ENCODE results near the gene HS2ST1.
"Not testable (repeated sequence)": the region's sequence is repeated elsewhere in the genome, so short reads cannot be mapped to it uniquely, and the experiment has no call there.

HS2ST1 gene

GRCh38 chr1:87013385-87013784 lies 99.0 kb downstream of the HS2ST1 start:
- DNase-seq (ENCODE audit: low read depth in 4 of 4, low spot score in 1 of 4), result not testable (repeated sequence)

GRCh38 chr1:87017998-87018672 lies 103.7 kb downstream of the HS2ST1 start:
- no peak for DNase-seq (ENCODE audit: low read depth in 4 of 4, low spot score in 1 of 4)

GRCh38 chr1:87023326-87023725 lies 108.9 kb downstream of the HS2ST1 start:
- no peak for DNase-seq (ENCODE audit: low read depth in 4 of 4, low spot score in 1 of 4)

GRCh38 chr1:87024936-87025540 lies 110.6 kb downstream of the HS2ST1 start:
- no peak for DNase-seq (ENCODE audit: low read depth in 4 of 4, low spot score in 1 of 4)

- not testable (repeated sequence) for DNase-seq (ENCODE audit: low read depth in 4 of 4, low spot score in 1 of 4)
Observed at GRCh38 chr1:87027561-87027960, 113.1 kb downstream of the HS2ST1 start.

- DNase-seq (ENCODE audit: low read depth in 4 of 4, low spot score in 1 of 4), result no peak
Observed at GRCh38 chr1:87028576-87028975, 114.1 kb downstream of the HS2ST1 start.

- no peak for DNase-seq (ENCODE audit: low read depth in 4 of 4, low spot score in 1 of 4)
Observed at GRCh38 chr1:87030740-87031690, 116.6 kb downstream of the HS2ST1 start.

GRCh38 chr1:87034351-87034750 lies 119.9 kb downstream of the HS2ST1 start:
- DNase-seq (ENCODE audit: low read depth in 4 of 4, low spot score in 1 of 4), result no peak

DNA sequence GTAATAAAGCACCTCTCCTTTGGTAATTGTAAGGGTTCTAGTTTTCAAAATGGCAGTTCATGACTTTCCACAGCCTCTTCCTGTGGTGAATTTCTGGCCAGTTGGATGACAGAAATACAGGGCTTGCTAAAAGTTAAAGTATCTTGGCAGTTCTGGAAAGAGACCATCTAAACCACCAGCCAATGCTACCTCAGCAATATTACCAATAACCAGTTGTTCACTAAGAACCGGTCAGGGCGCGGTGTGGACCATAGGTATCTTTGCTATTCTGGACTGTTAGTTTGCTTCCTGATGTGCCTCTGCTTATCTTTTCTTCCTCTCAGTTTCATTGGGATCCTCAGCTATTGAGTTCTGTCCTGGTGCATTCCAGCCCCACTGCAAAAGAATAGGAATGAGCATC lies 124.7 kb downstream of the HS2ST1 start:
- no peak for DNase-seq (ENCODE audit: low read depth in 4 of 4, low spot score in 1 of 4)

DNA sequence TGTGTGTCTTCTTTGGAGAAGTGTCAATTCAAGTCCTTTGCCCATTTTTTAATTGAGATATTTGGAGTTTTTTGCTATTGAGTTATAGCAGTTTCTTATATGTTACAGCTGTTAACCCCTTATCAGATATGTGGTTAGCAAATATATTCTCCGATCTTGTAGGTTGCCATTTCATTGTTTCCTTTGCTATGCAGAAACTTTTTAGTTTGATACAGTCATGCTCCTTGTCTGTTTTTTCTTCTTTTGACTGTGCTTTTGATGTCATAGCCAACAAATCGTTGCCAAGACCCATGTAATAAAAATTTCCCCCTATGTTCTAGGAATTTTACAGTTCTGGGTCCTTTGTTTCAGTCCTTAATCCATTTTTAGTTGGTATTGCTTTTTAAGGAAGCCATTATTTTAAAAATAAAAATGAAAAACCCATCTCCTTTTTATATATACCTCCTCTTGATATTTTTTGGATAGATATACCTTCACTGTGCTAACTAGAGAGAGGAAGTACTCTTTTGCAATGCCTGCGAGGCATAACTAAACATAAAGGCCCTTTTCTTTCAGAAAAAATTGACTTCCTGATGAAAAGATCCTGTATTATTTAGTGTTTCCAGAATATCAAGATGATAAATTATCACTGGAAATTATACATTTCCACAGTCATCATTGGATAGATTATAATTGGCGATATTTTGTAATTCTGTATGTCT lies 127.8 kb downstream of the HS2ST1 start:
- no peak for DNase-seq (ENCODE audit: low read depth in 4 of 4, low spot score in 1 of 4)

DNA sequence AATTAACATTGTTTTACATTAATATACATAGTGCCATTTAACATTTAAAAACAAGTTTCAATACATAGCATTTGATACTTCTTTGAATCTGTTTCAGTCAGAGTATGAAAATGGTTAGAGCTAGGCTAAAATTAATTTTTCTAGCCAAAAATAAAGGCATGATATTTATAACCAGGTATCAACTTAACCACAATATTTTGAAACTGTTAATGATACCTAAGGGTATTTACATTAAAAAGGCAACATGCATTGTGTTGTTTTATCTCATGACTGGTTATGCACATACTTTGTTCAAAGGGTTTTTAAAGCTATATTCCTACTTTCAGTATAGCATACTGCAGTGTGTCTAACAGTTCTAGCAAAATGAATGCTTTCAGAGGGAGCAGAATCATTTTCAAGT lies 130.0 kb downstream of the HS2ST1 start:
- DNase-seq (ENCODE audit: low read depth in 4 of 4, low spot score in 1 of 4), result no peak

DNA sequence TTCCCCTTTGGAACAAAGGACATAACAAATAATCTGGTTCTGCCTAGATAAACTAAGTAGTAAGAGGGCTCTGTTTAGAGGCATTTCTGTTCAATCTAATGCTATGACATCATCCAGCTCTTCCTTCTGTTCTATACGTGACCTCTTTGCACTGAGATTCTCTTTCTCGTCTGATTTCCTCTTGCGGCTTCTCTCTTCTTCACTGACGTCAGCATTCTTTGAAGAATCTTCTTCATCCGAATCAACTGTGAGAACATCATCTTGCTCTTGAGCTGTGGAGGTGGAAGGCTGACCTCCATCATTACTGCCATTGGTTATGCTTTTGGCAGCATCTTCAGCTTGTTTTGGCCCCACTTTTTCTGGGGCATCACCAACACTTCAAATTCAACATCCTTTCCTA lies 130.4 kb downstream of the HS2ST1 start:
- DNase-seq (ENCODE audit: low read depth in 4 of 4, low spot score in 1 of 4), result no peak

DNA sequence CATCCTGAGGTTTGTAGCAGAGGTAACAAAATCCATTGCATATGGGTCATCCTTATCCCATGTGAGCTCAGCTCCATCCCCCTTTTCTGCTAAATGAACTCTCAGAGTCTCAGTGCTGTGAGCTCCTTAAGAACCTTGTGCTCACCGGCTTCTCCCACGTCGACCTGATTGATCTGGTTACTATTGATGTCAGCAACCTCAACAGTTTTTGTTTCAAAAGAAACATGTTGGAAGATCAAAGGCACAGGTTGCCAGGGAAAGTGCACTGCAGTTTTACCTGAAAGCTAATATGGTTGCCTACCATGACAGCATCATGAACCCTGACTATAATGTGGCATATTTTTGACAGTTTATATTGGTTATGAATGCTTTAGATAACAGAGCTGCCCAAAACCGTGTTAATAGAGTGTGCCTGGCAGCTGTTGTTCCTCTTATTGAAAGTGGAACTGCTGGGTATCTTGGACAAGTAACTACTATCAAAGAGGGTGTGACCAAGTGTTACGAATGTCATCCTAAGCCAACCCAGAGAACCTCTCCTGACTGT lies 131.4 kb downstream of the HS2ST1 start:
- peak in 3 of 4 experiments; percentile 7 to 33 (median 28) for DNase-seq (ENCODE audit: low read depth in 4 of 4, low spot score in 1 of 4)

DNA sequence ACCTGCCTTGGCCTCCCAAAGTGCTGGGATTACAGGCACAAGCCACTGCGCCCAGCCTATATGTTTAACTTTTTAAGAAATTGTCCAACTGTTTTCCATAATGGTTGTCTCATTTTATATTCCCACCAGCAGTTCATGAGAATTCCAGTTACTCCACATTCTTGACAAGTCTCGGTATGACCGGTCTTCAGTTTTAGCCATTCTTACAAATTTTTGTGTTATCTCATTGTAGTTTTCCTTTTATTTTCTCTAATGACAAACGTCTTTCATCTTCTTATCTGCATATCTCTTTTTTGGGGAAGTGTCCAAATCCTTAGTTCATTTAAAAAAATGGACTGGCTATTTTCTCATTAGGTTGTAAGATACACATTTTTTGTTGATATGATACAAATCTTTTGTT lies 132.5 kb downstream of the HS2ST1 start:
- DNase-seq (ENCODE audit: low read depth in 4 of 4, low spot score in 1 of 4), result no peak

DNA sequence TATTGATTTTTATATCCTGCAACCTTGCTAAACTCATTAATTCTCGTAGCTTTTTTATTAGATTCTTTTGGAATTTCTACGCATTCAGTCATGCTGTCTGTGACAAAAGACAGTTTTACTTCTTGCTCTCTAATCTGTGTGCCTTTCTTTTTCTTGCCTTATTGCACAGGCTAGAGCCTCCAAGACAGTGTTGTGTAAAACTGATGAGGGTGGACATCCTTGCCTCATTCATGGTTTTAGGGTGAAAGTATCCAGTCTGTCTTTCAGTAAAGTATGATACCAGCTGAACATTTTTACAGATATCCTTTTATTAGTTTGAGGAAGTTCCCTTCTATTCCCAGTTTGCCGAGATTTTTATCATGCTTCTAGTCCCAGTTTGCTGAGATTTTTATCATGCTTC lies 133.8 kb downstream of the HS2ST1 start:
- no peak for DNase-seq (ENCODE audit: low read depth in 4 of 4, low spot score in 1 of 4)

DNA sequence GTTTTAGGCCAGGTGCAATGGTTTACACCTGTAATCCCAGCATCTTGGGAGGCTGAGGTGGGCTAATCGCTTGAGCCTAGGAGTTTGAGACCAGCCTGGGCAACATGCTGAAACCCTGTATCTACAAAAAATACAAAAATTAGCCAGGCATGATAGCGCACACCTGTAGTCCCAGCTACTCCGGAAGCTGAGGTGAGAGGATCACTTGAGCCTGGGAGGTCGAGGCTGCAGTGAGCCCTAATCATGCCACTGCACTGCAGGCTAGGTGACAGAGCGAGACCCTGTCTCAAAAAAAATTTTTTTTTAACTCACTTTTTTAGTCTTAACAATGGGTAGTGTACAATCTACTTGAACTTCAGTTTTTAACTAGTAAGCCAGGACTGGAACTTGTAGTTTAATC lies 137.5 kb downstream of the HS2ST1 start:
- no peak for DNase-seq (ENCODE audit: low read depth in 4 of 4, low spot score in 1 of 4)

DNA sequence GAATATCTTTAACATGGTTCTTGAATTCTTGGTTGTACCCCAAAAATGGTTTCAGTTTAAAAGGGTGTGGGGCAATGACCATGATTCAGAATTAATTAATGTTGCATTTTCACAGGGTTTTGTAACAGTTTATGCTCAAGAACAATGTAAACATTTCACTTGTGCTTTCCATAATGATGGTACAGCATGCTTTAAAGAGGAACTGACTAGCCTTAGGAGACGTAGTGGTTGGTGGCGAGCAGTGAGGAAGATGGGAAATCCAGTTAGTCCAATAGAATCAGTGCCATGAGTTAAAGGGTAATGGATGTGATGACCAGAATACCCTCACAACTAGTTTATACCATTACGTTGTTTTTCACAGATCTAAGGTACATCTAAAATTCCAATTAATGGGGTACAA lies 138.0 kb downstream of the HS2ST1 start:
- DNase-seq (ENCODE audit: low read depth in 4 of 4, low spot score in 1 of 4), result no peak

DNA sequence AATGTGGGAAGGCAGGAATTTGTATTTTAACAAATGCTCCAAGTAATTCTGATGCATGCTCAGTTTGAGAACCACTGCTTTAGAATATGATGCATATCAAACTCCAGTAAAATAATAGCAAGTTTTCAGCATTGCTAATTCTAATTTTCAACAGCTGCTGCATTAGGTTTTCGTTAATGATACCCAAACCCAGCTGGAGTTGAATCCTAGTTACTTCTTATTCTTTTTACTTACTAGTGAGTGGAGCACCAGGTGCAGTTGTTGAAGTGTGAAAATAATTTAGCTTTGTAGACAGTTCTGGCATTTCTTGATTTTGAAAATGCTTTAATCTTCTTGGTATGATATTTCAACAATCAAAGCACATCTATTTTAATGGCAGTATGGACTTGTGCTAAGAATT lies 138.5 kb downstream of the HS2ST1 start:
- DNase-seq (ENCODE audit: low read depth in 4 of 4, low spot score in 1 of 4), result no peak

DNA sequence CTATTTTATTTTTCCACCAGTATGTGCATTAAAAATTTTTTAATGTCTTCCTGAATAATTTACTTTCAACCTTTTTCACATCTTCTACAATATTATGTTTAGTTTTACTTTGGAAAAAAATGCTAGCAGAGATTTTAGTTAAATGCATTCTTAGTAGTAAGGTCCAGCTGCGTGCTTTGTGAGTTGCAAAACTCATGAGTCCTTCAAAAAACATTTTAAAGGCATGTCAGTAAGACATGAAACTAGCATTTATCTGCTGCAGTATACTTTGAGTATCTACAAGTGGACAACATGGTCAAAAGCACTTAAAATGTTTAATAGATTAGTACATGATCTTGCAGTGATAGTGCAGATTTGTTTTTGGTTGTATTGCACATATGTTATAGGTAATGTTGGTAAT lies 139.0 kb downstream of the HS2ST1 start:
- DNase-seq (ENCODE audit: low read depth in 4 of 4, low spot score in 1 of 4), result no peak

DNA sequence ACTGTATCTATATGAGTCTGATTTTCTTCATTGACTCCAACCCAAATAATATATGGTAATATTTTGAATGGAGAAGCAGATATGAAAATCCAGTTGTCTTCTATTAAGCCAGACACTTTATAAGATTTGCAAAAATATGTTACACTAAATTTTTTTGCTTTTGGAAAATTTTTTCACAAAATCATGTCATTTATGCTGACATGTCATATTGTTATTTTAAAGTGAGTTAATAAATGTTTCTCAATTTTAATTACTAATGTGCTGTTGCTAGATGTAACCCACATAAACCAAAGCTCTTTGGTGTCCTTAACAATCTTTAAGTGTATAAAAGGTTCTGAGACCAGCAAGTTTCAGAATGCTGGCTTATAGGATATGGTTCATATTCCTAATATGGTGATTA lies 142.5 kb downstream of the HS2ST1 start:
- DNase-seq (ENCODE audit: low read depth in 4 of 4, low spot score in 1 of 4), result no peak

GRCh38 chr1:87058343-87058649 lies 143.9 kb downstream of the HS2ST1 start:
- DNase-seq (ENCODE audit: low read depth in 4 of 4, low spot score in 1 of 4), result no peak

Measured in stimulated activated CD4-positive, alpha-beta T cell treated with anti-CD3 and anti-CD28 coated beads, Interleukin-1b, Interleukin-23, amount 100 ng/mL, for 24 hours (primary cell).